Measurements from ENCODE around the gene GLIPR1L2.

GLIPR1L2 gene

DNA sequence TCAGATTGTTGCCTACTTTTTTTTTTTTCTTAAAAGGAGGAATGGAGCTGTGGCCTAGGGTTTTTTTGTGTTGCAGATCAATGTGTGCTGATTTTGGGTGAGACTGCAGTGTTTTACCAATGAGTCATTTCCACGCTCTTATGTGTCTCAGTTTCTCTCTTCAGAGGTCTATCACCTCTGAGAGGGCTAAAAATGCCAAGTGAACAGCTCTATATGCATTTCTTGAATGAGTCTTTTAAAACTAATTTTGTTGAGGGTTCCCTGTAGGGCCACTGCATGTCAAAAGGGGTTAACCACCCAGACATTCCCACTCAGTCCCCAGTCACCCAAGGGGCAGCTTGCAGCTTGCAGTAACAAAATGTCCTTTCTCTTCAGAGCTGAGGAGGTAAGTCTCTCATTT is 24.3 kb upstream of the GLIPR1L2 start:
- H3K36me3 ChIP-seq (ENCODE audit: low read length), result no peaks in the 10 kb centered on the region
- no peaks in the 10 kb centered on the region for H3K27me3 ChIP-seq (ENCODE audit: low read length)
- H3K9me3 ChIP-seq (ENCODE audit: insufficient read depth, low read length), result no peaks in the 10 kb centered on the region
- no peak overlapping the region for H2AFZ ChIP-seq (ENCODE audit: low read depth, low read length, severe bottlenecking)
- H3K9ac ChIP-seq (ENCODE audit: low read length), result no peak overlapping the region
- H3F3A ChIP-seq (ENCODE audit: insufficient read depth), result no peaks in the 10 kb centered on the region
- H3K4me3 ChIP-seq (ENCODE audit: insufficient read depth, low read length, poor library complexity, severe bottlenecking), result no peak overlapping the region
- H3K4me2 ChIP-seq (ENCODE audit: low read depth, low read length, poor library complexity, severe bottlenecking), result no peak overlapping the region
- no peaks in the 10 kb centered on the region for H3K79me2 ChIP-seq (ENCODE audit: insufficient read depth, low read length)
- H3K27ac ChIP-seq (ENCODE audit: low read depth, low read length), result no peak overlapping the region
- no peaks in the 10 kb centered on the region for H3K9me2 ChIP-seq (replicated peaks; ENCODE audit: insufficient read depth, low read length)
- TF ChIP-seq CTCF (IDR thresholded peaks at IDR 0.05; ENCODE audit: insufficient read depth, low read length, poor library complexity, severe bottlenecking), result no peak
- TF ChIP-seq EZH2phosphoT487 (conservative IDR thresholded peaks at IDR 0.05; ENCODE audit: low read length), result no peak
- H4K20me1 ChIP-seq (ENCODE audit: low read depth, low read length), result no peaks in the 10 kb centered on the region

DNA sequence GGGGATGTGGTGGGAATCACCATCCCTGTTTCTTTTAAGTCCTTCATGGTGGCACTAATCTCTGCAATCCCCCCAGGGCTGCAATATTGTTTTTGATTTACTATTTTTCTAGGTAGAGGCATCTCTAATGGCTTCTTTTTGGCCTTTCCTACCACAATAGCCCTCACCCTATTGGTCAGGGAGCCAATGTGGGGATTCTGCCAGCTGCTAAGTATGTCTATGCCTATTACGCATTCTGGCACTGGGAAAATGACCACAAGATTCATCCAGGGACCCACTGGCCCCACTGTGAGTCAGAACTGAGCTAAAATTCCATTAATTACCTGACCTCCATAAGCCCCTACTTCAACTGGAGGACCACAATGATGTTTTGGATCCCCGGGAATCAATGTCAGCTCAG is 15.9 kb upstream of the GLIPR1L2 start:
- Histone ChIP-seq H3K4me2 (ENCODE audit: low read depth, low read length, poor library complexity, severe bottlenecking) (no peak overlapping the region), H3K79me2 (ENCODE audit: insufficient read depth, low read length) (no peaks in the 10 kb centered on the region), H3K9ac (ENCODE audit: low read length) (no peak overlapping the region), H2AFZ (ENCODE audit: low read depth, low read length, severe bottlenecking) (no peak overlapping the region), H3K9me3 (ENCODE audit: insufficient read depth, low read length) (no peaks in the 10 kb centered on the region), H3F3A (ENCODE audit: insufficient read depth) (no peaks in the 10 kb centered on the region), H3K9me2 (replicated peaks; ENCODE audit: insufficient read depth, low read length) (no peaks in the 10 kb centered on the region), H3K36me3 (ENCODE audit: low read length) (no peaks in the 10 kb centered on the region), H3K27ac (ENCODE audit: low read depth, low read length) (no peak overlapping the region), H4K20me1 (ENCODE audit: low read depth, low read length) (no peaks in the 10 kb centered on the region), H3K4me3 (ENCODE audit: insufficient read depth, low read length, poor library complexity, severe bottlenecking) (no peak overlapping the region), H3K27me3 (ENCODE audit: low read length) (no peaks in the 10 kb centered on the region)
- TF ChIP-seq EZH2phosphoT487 (conservative IDR thresholded peaks at IDR 0.05; ENCODE audit: low read length), result no peak

DNA sequence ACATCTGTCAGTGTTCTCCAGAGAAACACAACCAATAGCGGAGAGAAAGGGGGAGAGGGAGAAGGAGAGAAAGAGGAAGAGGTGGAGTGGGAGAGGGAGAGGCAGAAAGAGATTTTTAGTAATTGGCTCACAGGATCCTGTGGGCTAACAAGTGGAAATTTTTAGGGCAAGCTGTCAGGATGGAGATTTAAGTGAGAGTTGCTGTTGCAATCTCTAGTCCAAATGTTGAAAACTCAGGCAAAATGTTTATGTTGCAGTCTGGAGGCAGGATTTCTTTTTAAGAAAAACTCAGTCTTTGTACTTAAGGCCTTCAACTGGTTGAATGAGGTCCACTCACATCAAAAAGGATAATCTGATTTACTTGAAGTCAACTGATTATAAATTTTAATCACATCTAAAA is 12.5 kb upstream of the GLIPR1L2 start:
- Histone ChIP-seq H3K79me2 (ENCODE audit: insufficient read depth, low read length) (no peaks in the 10 kb centered on the region), H3K27me3 (ENCODE audit: low read length) (no peaks in the 10 kb centered on the region)
- TF ChIP-seq CTCF (IDR thresholded peaks at IDR 0.05; ENCODE audit: insufficient read depth, low read length, poor library complexity, severe bottlenecking) (no peak), EZH2phosphoT487 (conservative IDR thresholded peaks at IDR 0.05; ENCODE audit: low read length) (no peak)

DNA sequence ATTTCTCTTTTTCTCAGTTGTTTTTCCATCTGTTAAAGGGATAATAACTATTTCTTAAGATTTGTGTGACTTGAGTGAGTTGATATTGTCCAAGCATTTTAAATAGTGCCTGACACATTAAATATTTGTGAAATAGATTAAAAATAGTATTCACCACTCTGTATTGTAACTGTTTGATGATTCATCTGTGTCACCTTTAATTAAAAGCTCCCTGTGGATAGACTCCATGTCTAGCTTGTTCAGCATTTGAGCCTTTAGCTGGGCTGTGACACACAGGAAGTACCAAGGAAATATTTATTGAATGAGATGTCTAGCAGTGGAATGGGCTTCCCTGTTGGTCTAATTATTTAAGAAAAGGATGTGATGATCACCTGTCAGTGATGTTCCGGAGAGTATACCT is 1.8 kb upstream of the GLIPR1L2 start:
- H3K9ac ChIP-seq (ENCODE audit: low read length), result no peak overlapping the region

More for the DNA sequence above, 12.5 kb upstream of the GLIPR1L2 start:
- no peaks in the 10 kb centered on the region for H3K36me3 ChIP-seq (ENCODE audit: low read length)
- H3K9me3 ChIP-seq (ENCODE audit: insufficient read depth, low read length), result no peaks in the 10 kb centered on the region
- no peaks in the 10 kb centered on the region for H3F3A ChIP-seq (ENCODE audit: insufficient read depth)
- no peaks in the 10 kb centered on the region for H3K9me2 ChIP-seq (replicated peaks; ENCODE audit: insufficient read depth, low read length)
- H3K9ac ChIP-seq (ENCODE audit: low read length), result no peak overlapping the region
- H3K4me2 ChIP-seq (ENCODE audit: low read depth, low read length, poor library complexity, severe bottlenecking), result no peak overlapping the region
- H3K27ac ChIP-seq (ENCODE audit: low read depth, low read length), result no peak overlapping the region
- no peaks in the 10 kb centered on the region for H4K20me1 ChIP-seq (ENCODE audit: low read depth, low read length)
- no peak overlapping the region for H2AFZ ChIP-seq (ENCODE audit: low read depth, low read length, severe bottlenecking)
- H3K4me3 ChIP-seq (ENCODE audit: insufficient read depth, low read length, poor library complexity, severe bottlenecking), result no peak overlapping the region

More for the DNA sequence above, 1.8 kb upstream of the GLIPR1L2 start:
- no peaks in the 10 kb centered on the region for H3K9me2 ChIP-seq (replicated peaks; ENCODE audit: insufficient read depth, low read length)
- H4K20me1 ChIP-seq (ENCODE audit: low read depth, low read length), result no peaks in the 10 kb centered on the region
- H3K4me2 ChIP-seq (ENCODE audit: low read depth, low read length, poor library complexity, severe bottlenecking), result peak overlapping the region; percentile 88
- H3K27ac ChIP-seq (ENCODE audit: low read depth, low read length), result no peak overlapping the region
- no peaks in the 10 kb centered on the region for H3K27me3 ChIP-seq (ENCODE audit: low read length)
- H3K4me3 ChIP-seq (ENCODE audit: insufficient read depth, low read length, poor library complexity, severe bottlenecking), result no peak overlapping the region
- no peak overlapping the region for H2AFZ ChIP-seq (ENCODE audit: low read depth, low read length, severe bottlenecking)
- H3K79me2 ChIP-seq (ENCODE audit: insufficient read depth, low read length), result no peaks in the 10 kb centered on the region
- peaks cover 10% of the 10 kb centered on the region; the same call in 1 of the 2 replicates for H3F3A ChIP-seq (ENCODE audit: insufficient read depth)
- TF ChIP-seq CTCF (IDR thresholded peaks at IDR 0.05; ENCODE audit: insufficient read depth, low read length, poor library complexity, severe bottlenecking) (no peak), EZH2phosphoT487 (conservative IDR thresholded peaks at IDR 0.05; ENCODE audit: low read length) (no peak)
- H3K36me3 ChIP-seq (ENCODE audit: low read length), result no peaks in the 10 kb centered on the region
- no peaks in the 10 kb centered on the region for H3K9me3 ChIP-seq (ENCODE audit: insufficient read depth, low read length)
